ENCODE results near the gene KCNJ9. TPM values are rescaled to one million over a fixed set of nuclear protein-coding genes. Genes with fewer than 3 reads are reported as not detected.
A peak's percentile ranks its signal among the peaks of the same experiment; 100 is the strongest.

The KCNJ9 gene
- polyA plus RNA-seq, 1 donor, result 0.36 TPM

DNA sequence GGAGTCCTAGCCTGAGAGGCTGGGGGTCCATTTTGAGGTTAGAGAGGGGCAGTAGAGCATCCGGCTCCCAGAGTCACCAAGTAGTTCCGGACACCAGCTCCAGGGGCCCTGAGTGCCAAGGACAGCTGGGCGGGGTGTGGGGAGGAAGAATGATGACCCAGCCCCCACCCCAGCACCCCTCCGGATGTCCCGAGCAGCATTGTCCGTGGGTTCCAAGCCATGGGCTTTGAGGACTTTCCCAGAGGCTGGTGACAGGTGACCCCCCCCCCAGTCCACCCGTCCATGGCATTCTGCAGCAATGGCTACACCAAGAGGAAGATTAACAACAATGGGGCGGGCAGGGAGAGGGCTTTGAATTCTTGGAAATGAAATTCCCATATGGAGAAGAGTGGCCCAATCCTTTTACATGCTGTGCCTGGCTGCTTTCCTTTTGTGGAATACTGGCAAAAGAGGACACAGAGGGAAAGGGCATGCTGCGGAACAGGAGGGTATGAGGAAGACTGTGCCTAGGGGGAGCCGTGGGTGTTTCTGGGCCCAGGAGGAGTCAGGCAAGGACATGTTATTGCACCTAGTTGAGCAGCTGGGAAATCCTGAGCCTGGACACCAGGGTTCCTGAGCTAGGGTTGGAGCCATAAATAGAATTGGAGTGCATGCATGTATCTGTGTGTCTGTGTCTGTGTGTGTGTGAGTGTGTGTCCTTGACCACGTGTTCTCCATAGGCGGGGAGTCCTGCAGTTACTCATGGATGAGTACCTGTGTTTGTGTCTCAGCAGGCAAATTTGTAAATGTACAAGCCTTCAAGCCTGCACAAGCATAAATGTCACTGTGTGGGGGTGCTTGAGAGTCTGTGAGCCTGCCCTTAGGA is 35.2 kb downstream of the KCNJ9 start:
- Histone ChIP-seq H3K27ac (ENCODE audit: low read length) (no peak overlapping the region), H3K36me3 (ENCODE audit: control insufficient read depth, insufficient read depth, low read length) (no peaks in the 10 kb centered on the region), H3K9me3 (ENCODE audit: control insufficient read depth, low read depth, low read length) (no peaks in the 10 kb centered on the region), H3K27me3 (ENCODE audit: control insufficient read depth, insufficient read depth, low read length) (peaks cover 21% of the 10 kb centered on the region), H3K4me1 (ENCODE audit: control insufficient read depth, insufficient read depth, low read length) (no peaks in the 10 kb centered on the region), H3K4me3 (ENCODE audit: low read length) (no peak overlapping the region)
- no CpG with 5 or more reads among the region's 12 CpGs for WGBS (ENCODE audit: insufficient coverage, low lambda C conversion rate)
- DNase-seq, result no peak

- no peak overlapping the region for H3K27ac ChIP-seq (ENCODE audit: low read length)
- peaks cover 21% of the 10 kb centered on the region for H3K27me3 ChIP-seq (ENCODE audit: control insufficient read depth, insufficient read depth, low read length)
- H3K36me3 ChIP-seq (ENCODE audit: control insufficient read depth, insufficient read depth, low read length), result no peaks in the 10 kb centered on the region
- no peaks in the 10 kb centered on the region for H3K9me3 ChIP-seq (ENCODE audit: control insufficient read depth, low read depth, low read length)
- H3K4me3 ChIP-seq (ENCODE audit: low read length), result no peak overlapping the region
- H3K4me1 ChIP-seq (ENCODE audit: control insufficient read depth, insufficient read depth, low read length), result no peaks in the 10 kb centered on the region
- WGBS (ENCODE audit: insufficient coverage, low lambda C conversion rate), result no CpG with 5 or more reads among the region's 1 CpG
- no peak for DNase-seq
Observed at GRCh38 chr1:160117300-160117699, 36.0 kb downstream of the KCNJ9 start.

DNA sequence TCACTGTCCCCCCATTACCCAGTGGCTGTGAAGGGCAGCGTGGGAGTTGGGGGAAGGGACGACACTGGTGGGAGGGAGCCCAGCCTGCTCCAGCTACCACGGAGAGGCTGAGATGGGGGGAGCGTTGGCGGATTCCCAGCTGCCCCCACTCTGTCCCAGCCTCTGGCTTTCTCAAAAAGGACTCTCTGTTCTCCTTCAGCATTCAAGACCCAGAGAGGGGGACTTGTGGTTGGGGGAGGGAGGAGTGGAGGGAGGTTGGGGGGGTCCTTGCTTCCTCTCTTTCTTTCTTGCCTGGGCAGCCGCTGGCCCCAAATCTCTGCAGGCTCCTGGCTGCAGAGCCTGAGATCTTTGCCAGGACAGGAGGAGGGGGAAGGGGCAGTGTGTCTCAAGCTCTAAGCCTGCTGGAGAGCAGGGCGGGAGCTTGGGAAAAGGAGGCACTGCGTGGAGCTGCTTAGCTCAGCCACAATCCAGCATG is 36.4 kb downstream of the KCNJ9 start:
- no peaks in the 10 kb centered on the region for H3K4me1 ChIP-seq (ENCODE audit: control insufficient read depth, insufficient read depth, low read length)

DNA sequence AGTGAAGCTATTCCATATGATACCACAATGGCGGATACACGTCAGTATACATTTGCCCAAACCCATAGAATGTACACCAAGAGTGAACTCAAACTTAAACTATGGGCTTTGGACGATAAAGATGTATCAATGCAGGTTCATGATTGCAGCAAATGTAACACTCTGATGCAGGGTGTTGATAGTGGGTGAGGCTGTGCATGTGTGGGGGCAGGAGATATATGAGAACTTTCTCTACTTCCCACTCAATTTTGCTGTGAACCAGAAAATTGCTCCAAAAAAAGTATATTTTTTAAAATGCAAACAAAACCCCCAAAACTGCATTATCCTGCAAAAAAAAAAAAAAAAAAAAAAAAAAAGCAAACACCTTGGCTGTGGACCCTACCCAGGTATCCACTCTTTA is 37.6 kb downstream of the KCNJ9 start:
- H3K4me1 ChIP-seq (ENCODE audit: control insufficient read depth, insufficient read depth, low read length), result no peaks in the 10 kb centered on the region
- no peaks in the 10 kb centered on the region for H3K36me3 ChIP-seq (ENCODE audit: control insufficient read depth, insufficient read depth, low read length)
- peaks cover 21% of the 10 kb centered on the region for H3K27me3 ChIP-seq (ENCODE audit: control insufficient read depth, insufficient read depth, low read length)
- no peak for DNase-seq
- no peaks in the 10 kb centered on the region for H3K9me3 ChIP-seq (ENCODE audit: control insufficient read depth, low read depth, low read length)
- H3K4me3 ChIP-seq (ENCODE audit: low read length), result no peak overlapping the region
- no peak overlapping the region for H3K27ac ChIP-seq (ENCODE audit: low read length)
- no CpG with 5 or more reads among the region's 3 CpGs for WGBS (ENCODE audit: insufficient coverage, low lambda C conversion rate)

More for the DNA sequence above, 36.4 kb downstream of the KCNJ9 start:
- DNase-seq, result no peak
- Histone ChIP-seq H3K27me3 (ENCODE audit: control insufficient read depth, insufficient read depth, low read length) (peaks cover 21% of the 10 kb centered on the region), H3K27ac (ENCODE audit: low read length) (no peak overlapping the region), H3K9me3 (ENCODE audit: control insufficient read depth, low read depth, low read length) (no peaks in the 10 kb centered on the region), H3K4me3 (ENCODE audit: low read length) (no peak overlapping the region), H3K36me3 (ENCODE audit: control insufficient read depth, insufficient read depth, low read length) (no peaks in the 10 kb centered on the region)
- WGBS (ENCODE audit: insufficient coverage, low lambda C conversion rate), result no CpG with 5 or more reads among the region's 8 CpGs

DNA sequence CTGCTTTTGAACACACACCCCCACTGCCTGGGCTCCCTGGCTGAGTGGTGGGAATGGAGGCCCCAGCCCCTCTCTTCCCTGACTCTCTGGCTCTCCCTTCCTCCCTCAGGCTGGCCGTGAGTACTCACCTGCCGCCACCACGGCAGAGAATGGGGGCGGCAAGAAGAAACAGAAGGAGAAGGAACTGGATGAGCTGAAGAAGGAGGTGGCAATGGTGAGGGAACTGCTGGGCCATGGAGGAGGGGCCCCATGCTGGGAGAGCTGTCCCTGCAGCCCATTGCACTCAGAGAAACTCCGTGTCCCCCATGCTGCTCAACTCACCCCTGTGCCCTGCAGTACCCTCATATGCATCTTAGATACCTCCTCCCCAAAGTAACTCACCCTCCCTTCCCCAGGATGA is 39.5 kb downstream of the KCNJ9 start:
- Histone ChIP-seq H3K36me3 (ENCODE audit: control insufficient read depth, insufficient read depth, low read length) (no peaks in the 10 kb centered on the region), H3K9me3 (ENCODE audit: control insufficient read depth, low read depth, low read length) (no peaks in the 10 kb centered on the region), H3K27ac (ENCODE audit: low read length) (no peak overlapping the region), H3K27me3 (ENCODE audit: control insufficient read depth, insufficient read depth, low read length) (peaks cover 12% of the 10 kb centered on the region), H3K4me1 (ENCODE audit: control insufficient read depth, insufficient read depth, low read length) (peaks cover 12% of the 10 kb centered on the region), H3K4me3 (ENCODE audit: low read length) (no peak overlapping the region)
- DNase-seq, result no peak
- WGBS (ENCODE audit: insufficient coverage, low lambda C conversion rate), result no CpG with 5 or more reads among the region's 5 CpGs

GRCh38 chr1:160121388-160121787 is 40.0 kb downstream of the KCNJ9 start:
- no CpG with 5 or more reads among the region's 1 CpG for WGBS (ENCODE audit: insufficient coverage, low lambda C conversion rate)

DNA sequence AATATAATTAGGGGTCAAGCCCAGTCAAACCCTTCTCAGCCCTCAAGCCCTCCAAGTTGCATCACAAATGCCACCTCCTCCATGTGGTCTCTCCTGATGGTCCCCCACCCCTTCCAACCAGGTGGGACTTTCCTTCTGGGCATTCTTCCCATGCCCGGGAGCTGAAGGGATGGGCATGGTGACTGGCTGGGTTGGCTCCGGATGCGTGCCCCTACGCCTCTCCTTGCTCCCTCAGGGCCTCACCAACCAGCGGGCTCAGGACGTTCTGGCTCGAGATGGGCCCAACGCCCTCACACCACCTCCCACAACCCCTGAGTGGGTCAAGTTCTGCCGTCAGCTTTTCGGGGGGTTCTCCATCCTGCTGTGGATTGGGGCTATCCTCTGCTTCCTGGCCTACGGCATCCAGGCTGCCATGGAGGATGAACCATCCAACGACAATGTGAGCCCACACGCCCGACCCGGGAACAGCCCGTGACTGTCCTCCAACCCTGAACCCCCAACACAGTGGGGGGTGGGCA is 41.7 kb downstream of the KCNJ9 start:
- Histone ChIP-seq H3K9me3 (ENCODE audit: control insufficient read depth, low read depth, low read length) (no peaks in the 10 kb centered on the region), H3K4me1 (ENCODE audit: control insufficient read depth, insufficient read depth, low read length) (peaks cover 17% of the 10 kb centered on the region), H3K4me3 (ENCODE audit: low read length) (no peak overlapping the region), H3K27ac (ENCODE audit: low read length) (no peak overlapping the region), H3K36me3 (ENCODE audit: control insufficient read depth, insufficient read depth, low read length) (no peaks in the 10 kb centered on the region), H3K27me3 (ENCODE audit: control insufficient read depth, insufficient read depth, low read length) (no peaks in the 10 kb centered on the region)
- no CpG with 5 or more reads among the region's 16 CpGs for WGBS (ENCODE audit: insufficient coverage, low lambda C conversion rate)
- DNase-seq, result no peak

More at GRCh38 chr1:160121388-160121787, 40.0 kb downstream of the KCNJ9 start:
- no peak for DNase-seq
- Histone ChIP-seq H3K36me3 (ENCODE audit: control insufficient read depth, insufficient read depth, low read length) (no peaks in the 10 kb centered on the region), H3K4me1 (ENCODE audit: control insufficient read depth, insufficient read depth, low read length) (peaks cover 13% of the 10 kb centered on the region), H3K9me3 (ENCODE audit: control insufficient read depth, low read depth, low read length) (no peaks in the 10 kb centered on the region), H3K27me3 (ENCODE audit: control insufficient read depth, insufficient read depth, low read length) (peaks cover 8% of the 10 kb centered on the region), H3K4me3 (ENCODE audit: low read length) (no peak overlapping the region), H3K27ac (ENCODE audit: low read length) (no peak overlapping the region)

- no peak for DNase-seq
- H3K27me3 ChIP-seq (ENCODE audit: control insufficient read depth, insufficient read depth, low read length), result no peaks in the 10 kb centered on the region
- no peaks in the 10 kb centered on the region for H3K36me3 ChIP-seq (ENCODE audit: control insufficient read depth, insufficient read depth, low read length)
- H3K4me1 ChIP-seq (ENCODE audit: control insufficient read depth, insufficient read depth, low read length), result peaks cover 17% of the 10 kb centered on the region
- no peak overlapping the region for H3K4me3 ChIP-seq (ENCODE audit: low read length)
- no peak overlapping the region for H3K27ac ChIP-seq (ENCODE audit: low read length)
- no peaks in the 10 kb centered on the region for H3K9me3 ChIP-seq (ENCODE audit: control insufficient read depth, low read depth, low read length)
Observed at GRCh38 chr1:160123726-160124125, 42.4 kb downstream of the KCNJ9 start.

GRCh38 chr1:160124705-160125478 is 43.6 kb downstream of the KCNJ9 start:
- Histone ChIP-seq H3K4me1 (ENCODE audit: control insufficient read depth, insufficient read depth, low read length) (peaks cover 17% of the 10 kb centered on the region), H3K9me3 (ENCODE audit: control insufficient read depth, low read depth, low read length) (no peaks in the 10 kb centered on the region), H3K27me3 (ENCODE audit: control insufficient read depth, insufficient read depth, low read length) (peaks cover 4% of the 10 kb centered on the region), H3K4me3 (ENCODE audit: low read length) (no peak overlapping the region), H3K27ac (ENCODE audit: low read length) (peak overlapping the region; percentile 70), H3K36me3 (ENCODE audit: control insufficient read depth, insufficient read depth, low read length) (no peaks in the 10 kb centered on the region)
- no CpG with 5 or more reads among the region's 8 CpGs for WGBS (ENCODE audit: insufficient coverage, low lambda C conversion rate)
- peak; percentile 76 to 80 for DNase-seq

- no CpG with 5 or more reads among the region's 1 CpG for WGBS (ENCODE audit: insufficient coverage, low lambda C conversion rate)
- no peak for DNase-seq
Observed at GRCh38 chr1:160125746-160126145, 44.4 kb downstream of the KCNJ9 start.

More at GRCh38 chr1:160125746-160126145, 44.4 kb downstream of the KCNJ9 start:
- H3K36me3 ChIP-seq (ENCODE audit: control insufficient read depth, insufficient read depth, low read length), result no peaks in the 10 kb centered on the region
- H3K27me3 ChIP-seq (ENCODE audit: control insufficient read depth, insufficient read depth, low read length), result peaks cover 4% of the 10 kb centered on the region
- H3K27ac ChIP-seq (ENCODE audit: low read length), result no peak overlapping the region
- H3K9me3 ChIP-seq (ENCODE audit: control insufficient read depth, low read depth, low read length), result no peaks in the 10 kb centered on the region
- no peak overlapping the region for H3K4me3 ChIP-seq (ENCODE audit: low read length)
- H3K4me1 ChIP-seq (ENCODE audit: control insufficient read depth, insufficient read depth, low read length), result peaks cover 17% of the 10 kb centered on the region

Measured in large intestine (tissue), 3 donors.